Smooth muscle cell (in vitro differentiated cells): ENCODE data around the gene ASTN2. TPM values are rescaled to one million over a fixed set of nuclear protein-coding genes. Genes with fewer than 3 reads are reported as not detected.

Experiments
- DNase-seq: peaks from one replicate; lab custom pipeline; 2025; ENCODE audit not compliant: unreplicated experiment; lab: John Stamatoyannopoulos, UW
- H2AFZ ChIP-seq: fragments of 200-600 bp; sonication (generic); 2 replicates; pipeline ENCODE4 v1.6.0; 2016; ENCODE audit warnings: antibody characterized with exemption, low read depth, mild to moderate bottlenecking
- H3F3A ChIP-seq: fragments of 200-600 bp; sonication (generic); 2 replicates; pipeline ENCODE4 v1.6.0; 2017; ENCODE audit warnings: antibody characterized with exemption, low read depth
- H3K27ac ChIP-seq: fragments of 200-600 bp; sonication (generic); 2 replicates; pipeline ENCODE4 v1.5.1; 2016; ENCODE audit warnings: low read depth, mild to moderate bottlenecking
- H3K27me3 ChIP-seq: fragments of 200-600 bp; sonication (generic); 2 replicates; pipeline ENCODE4 v1.6.1; 2016; ENCODE audit warnings: low read depth, mild to moderate bottlenecking
- H3K36me3 ChIP-seq: fragments of 200-600 bp; sonication (generic); 2 replicates; pipeline ENCODE4 v1.5.1; 2016; ENCODE audit warnings: low read depth
- H3K4me1 ChIP-seq: fragments of 200-600 bp; sonication (generic); 2 replicates; pipeline ENCODE4 v1.5.1; 2016; ENCODE audit warnings: low read depth
- H3K4me2 ChIP-seq: fragments of 200-600 bp; sonication (generic); 2 replicates; pipeline ENCODE4 v1.6.0; 2016; ENCODE audit warnings: mild to moderate bottlenecking
- H3K4me3 ChIP-seq: fragments of 200-600 bp; sonication (generic); 2 replicates; pipeline ENCODE4 v1.5.1; 2016; ENCODE audit warnings: mild to moderate bottlenecking
- H3K79me2 ChIP-seq: fragments of 200-600 bp; sonication (generic); 2 replicates; pipeline ENCODE4 v1.6.0; 2016; ENCODE audit warnings: low read depth, mild to moderate bottlenecking
- H3K9ac ChIP-seq: fragments of 200-600 bp; sonication (generic); 2 replicates; pipeline ENCODE4 v1.6.0; 2016; ENCODE audit warnings: low read depth
- H3K9me3 ChIP-seq: fragments of 200-600 bp; sonication (generic); replicated peaks from 2 replicates; pipeline ENCODE4 v1.5.1; 2016; ENCODE audit warnings: low read depth
- H4K20me1 ChIP-seq: fragments of 200-600 bp; sonication (generic); 2 replicates; pipeline ENCODE4 v1.6.0; 2016; ENCODE audit warnings: low read depth
- WGBS: methylation state at CpG from one replicate; pipeline ENCODE4 v1.1.7; 2016; ENCODE audit warnings: low lambda C conversion rate; 5-methylcytosine and 5-hydroxymethylcytosine counted together
- polyA plus RNA-seq: library from polyadenylated mRNA; unstranded; fragments of >200 nt; fragmentation: Nextera tagmentation; extraction: Ambion mirVana; gene quantifications from 2 replicates; pipeline ENCODE4 v1.2.1, GENCODE V29; 2016
- total RNA-seq: library from RNA; depleted of rRNA; stranded (reverse); fragments of >200 nt; gene quantifications from 2 replicates; pipeline ENCODE4 v1.2.3, GENCODE V29; 2014
- TF ChIP-seq, protein P1 (sequence below): fragments of 200-600 bp; sonication (generic); IDR thresholded peaks from 2 replicates; pipeline ENCODE4 v1.5.1; 2017; ENCODE audit warnings: borderline replicate concordance, mild to moderate bottlenecking, antibody characterized with exemption; ENCODE audit not compliant: insufficient read depth, poor library complexity, severe bottlenecking

Gene ASTN2
- total and polyA plus RNA-seq, 2 experiments from 2014 or later: 6.5 to 6.7 TPM

- TF ChIP-seq, protein P1, sequence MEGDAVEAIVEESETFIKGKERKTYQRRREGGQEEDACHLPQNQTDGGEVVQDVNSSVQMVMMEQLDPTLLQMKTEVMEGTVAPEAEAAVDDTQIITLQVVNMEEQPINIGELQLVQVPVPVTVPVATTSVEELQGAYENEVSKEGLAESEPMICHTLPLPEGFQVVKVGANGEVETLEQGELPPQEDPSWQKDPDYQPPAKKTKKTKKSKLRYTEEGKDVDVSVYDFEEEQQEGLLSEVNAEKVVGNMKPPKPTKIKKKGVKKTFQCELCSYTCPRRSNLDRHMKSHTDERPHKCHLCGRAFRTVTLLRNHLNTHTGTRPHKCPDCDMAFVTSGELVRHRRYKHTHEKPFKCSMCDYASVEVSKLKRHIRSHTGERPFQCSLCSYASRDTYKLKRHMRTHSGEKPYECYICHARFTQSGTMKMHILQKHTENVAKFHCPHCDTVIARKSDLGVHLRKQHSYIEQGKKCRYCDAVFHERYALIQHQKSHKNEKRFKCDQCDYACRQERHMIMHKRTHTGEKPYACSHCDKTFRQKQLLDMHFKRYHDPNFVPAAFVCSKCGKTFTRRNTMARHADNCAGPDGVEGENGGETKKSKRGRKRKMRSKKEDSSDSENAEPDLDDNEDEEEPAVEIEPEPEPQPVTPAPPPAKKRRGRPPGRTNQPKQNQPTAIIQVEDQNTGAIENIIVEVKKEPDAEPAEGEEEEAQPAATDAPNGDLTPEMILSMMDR: no peak
- 83% methylated on average over 4 of the region's 4 CpGs for WGBS
Measured at GRCh38 chr9:116944714-116945534, 469.9 kb downstream of the ASTN2 start.

GRCh38 chr9:116943970-116944369 lies 470.9 kb downstream of the ASTN2 start:
- Histone ChIP-seq H3K9ac (no peak overlapping the region), H2AFZ (no peak overlapping the region), H3F3A (no peaks in the 10 kb centered on the region), H3K4me3 (no peak overlapping the region), H3K27ac (no peak overlapping the region), H3K9me3 (no peaks in the 10 kb centered on the region), H3K4me1 (no peaks in the 10 kb centered on the region), H3K36me3 (no peaks in the 10 kb centered on the region), H3K4me2 (no peak overlapping the region), H3K27me3 (no peaks in the 10 kb centered on the region), H3K79me2 (no peaks in the 10 kb centered on the region), H4K20me1 (no peaks in the 10 kb centered on the region)
- WGBS: 92% methylated on average over 5 of the region's 5 CpGs
- TF ChIP-seq, protein P1: no peak
- DNase-seq: no peak

More at GRCh38 chr9:116944714-116945534, 469.9 kb downstream of the ASTN2 start:
- H4K20me1 ChIP-seq: no peaks in the 10 kb centered on the region
- no peak overlapping the region for H3K27ac ChIP-seq
- no peak for DNase-seq
- no peak overlapping the region for H3K4me3 ChIP-seq
- no peaks in the 10 kb centered on the region for H3K27me3 ChIP-seq
- H3K79me2 ChIP-seq: no peaks in the 10 kb centered on the region
- no peak overlapping the region for H3K9ac ChIP-seq
- H2AFZ ChIP-seq: no peak overlapping the region
- no peaks in the 10 kb centered on the region for H3F3A ChIP-seq
- H3K9me3 ChIP-seq: no peaks in the 10 kb centered on the region
- no peak overlapping the region for H3K4me2 ChIP-seq
- H3K36me3 ChIP-seq: no peaks in the 10 kb centered on the region
- H3K4me1 ChIP-seq: no peaks in the 10 kb centered on the region

GRCh38 chr9:116942593-116943061 lies 472.2 kb downstream of the ASTN2 start:
- Histone ChIP-seq H3K4me3 (no peak overlapping the region), H3K27me3 (no peaks in the 10 kb centered on the region), H4K20me1 (no peaks in the 10 kb centered on the region), H3K27ac (no peak overlapping the region), H3K4me2 (no peak overlapping the region), H3K9me3 (no peaks in the 10 kb centered on the region), H3K4me1 (no peaks in the 10 kb centered on the region), H3K9ac (no peak overlapping the region), H3K36me3 (no peaks in the 10 kb centered on the region), H3F3A (no peaks in the 10 kb centered on the region), H3K79me2 (no peaks in the 10 kb centered on the region), H2AFZ (no peak overlapping the region)
- no peak for DNase-seq
- WGBS: 90% methylated on average over 3 of the region's 3 CpGs
- TF ChIP-seq, protein P1: no peak

GRCh38 chr9:116941266-116941665 lies 473.6 kb downstream of the ASTN2 start:
- TF ChIP-seq, protein P1: no peak
- H3K4me3 ChIP-seq: no peak overlapping the region
- no peaks in the 10 kb centered on the region for H3K4me1 ChIP-seq
- no peak overlapping the region for H3K27ac ChIP-seq
- no peaks in the 10 kb centered on the region for H4K20me1 ChIP-seq
- H3K9me3 ChIP-seq: no peaks in the 10 kb centered on the region
- H3F3A ChIP-seq: no peaks in the 10 kb centered on the region
- no peak overlapping the region for H3K4me2 ChIP-seq
- H3K79me2 ChIP-seq: no peaks in the 10 kb centered on the region
- H3K9ac ChIP-seq: no peak overlapping the region
- no peak overlapping the region for H2AFZ ChIP-seq
- no peaks in the 10 kb centered on the region for H3K36me3 ChIP-seq
- no peak for DNase-seq
- no peaks in the 10 kb centered on the region for H3K27me3 ChIP-seq
